ACC112 (cell line): ENCODE measurements around the gene NALCN.

Experiments used
- H2AFZ ChIP-seq: fragments of 200-600 bp; sonication (generic); one replicate; pipeline ENCODE4 v1.6.0; 2017; ENCODE audit warnings: antibody characterized with exemption, low read length; ENCODE audit not compliant: unreplicated experiment
- H3K27ac ChIP-seq: fragments of 200-600 bp; sonication (generic); 2 replicates; pipeline ENCODE4 v1.5.1; 2014; ENCODE audit warnings: low read depth, mild to moderate bottlenecking, antibody characterized with exemption, low read length, moderate library complexity
- H3K27me3 ChIP-seq: fragments of 200-600 bp; sonication (generic); 2 replicates; pipeline ENCODE4 v1.6.1; 2014; ENCODE audit warnings: mild to moderate bottlenecking, antibody characterized with exemption, low read length, moderate library complexity, mixed read lengths; ENCODE audit not compliant: insufficient read depth
- H3K36me3 ChIP-seq: fragments of 200-600 bp; sonication (generic); 2 replicates; pipeline ENCODE4 v1.6.1; 2016; ENCODE audit warnings: mild to moderate bottlenecking, antibody characterized with exemption, low read length, moderate library complexity, mixed read lengths; ENCODE audit not compliant: insufficient read depth
- H3K4me1 ChIP-seq: fragments of 200-600 bp; sonication (generic); one replicate; pipeline ENCODE4 v1.6.1; 2016; ENCODE audit warnings: low read length, mixed read lengths; ENCODE audit not compliant: insufficient read depth, unreplicated experiment, control insufficient read depth
- H3K4me3 ChIP-seq: fragments of 200-600 bp; sonication (generic); 2 replicates; pipeline ENCODE4 v1.5.1; 2014; ENCODE audit warnings: mild to moderate bottlenecking, low read depth, low read length
- H3K79me2 ChIP-seq: fragments of 200-600 bp; sonication (generic); one replicate; pipeline ENCODE4 v1.6.0; 2016; ENCODE audit warnings: low read length; ENCODE audit not compliant: control insufficient read depth, unreplicated experiment, insufficient read depth

NALCN gene

DNA sequence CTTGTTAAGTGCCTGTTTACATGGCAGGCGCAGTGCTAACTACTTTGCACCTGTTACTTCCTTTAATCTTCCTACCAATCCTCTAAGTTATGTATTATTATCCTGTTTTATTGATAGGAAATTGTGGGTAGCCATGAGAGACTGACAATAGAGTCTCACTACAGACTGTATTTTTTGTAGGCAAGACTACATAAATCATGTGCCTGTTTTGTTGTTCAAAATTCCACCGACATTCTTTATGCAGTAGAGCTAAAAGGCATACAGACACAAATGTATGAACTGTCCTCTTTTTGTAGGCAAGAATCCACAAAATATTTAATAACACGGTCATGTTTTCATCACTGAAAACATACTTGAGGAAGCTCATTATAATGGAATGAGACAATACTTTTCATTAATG is 205.5 kb downstream of the NALCN start:
- Histone ChIP-seq H3K27ac (peak overlapping the region; percentile 60), H3K4me3 (no peak overlapping the region), H3K4me1 (peaks cover 24% of the 10 kb centered on the region), H3K36me3 (no peaks in the 10 kb centered on the region), H2AFZ (no peak overlapping the region), H3K27me3 (no peaks in the 10 kb centered on the region), H3K79me2 (no peaks in the 10 kb centered on the region)

DNA sequence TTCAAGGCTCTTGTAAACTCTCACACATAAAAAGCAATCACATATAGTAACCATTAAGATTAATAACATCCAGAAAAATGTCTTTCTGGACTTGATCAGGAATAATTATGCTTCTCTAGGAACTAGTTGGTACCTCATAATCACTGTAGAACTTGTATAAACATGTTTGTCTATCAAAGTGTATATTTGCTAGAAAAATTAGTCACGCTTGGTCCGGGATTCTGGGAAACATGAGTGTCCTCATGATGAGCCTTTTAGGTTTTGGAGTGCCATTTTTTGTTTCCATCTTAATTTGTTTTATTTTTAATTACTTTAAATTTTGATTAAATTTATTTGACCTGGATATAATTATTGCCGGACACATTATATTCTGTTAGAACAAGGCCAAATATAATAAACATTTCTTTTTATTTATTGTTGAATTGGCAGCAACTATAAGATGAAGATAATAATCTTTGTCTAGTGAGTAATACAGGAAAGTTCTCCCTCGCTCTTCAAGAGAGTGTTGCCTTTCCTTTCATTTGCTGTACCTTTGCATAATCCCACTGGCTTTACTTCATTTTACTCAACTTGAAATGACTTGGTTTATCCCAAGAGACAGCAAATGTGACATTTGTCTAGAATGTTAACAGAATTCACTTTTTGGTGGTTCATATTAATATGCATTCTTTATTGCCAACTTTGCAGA is 207.0 kb downstream of the NALCN start:
- H3K36me3 ChIP-seq, result no peaks in the 10 kb centered on the region
- no peak overlapping the region for H3K4me3 ChIP-seq
- H3K4me1 ChIP-seq, result peaks cover 26% of the 10 kb centered on the region
- no peaks in the 10 kb centered on the region for H3K27me3 ChIP-seq
- no peak overlapping the region for H3K27ac ChIP-seq
- no peaks in the 10 kb centered on the region for H3K79me2 ChIP-seq
- H2AFZ ChIP-seq, result no peak overlapping the region

DNA sequence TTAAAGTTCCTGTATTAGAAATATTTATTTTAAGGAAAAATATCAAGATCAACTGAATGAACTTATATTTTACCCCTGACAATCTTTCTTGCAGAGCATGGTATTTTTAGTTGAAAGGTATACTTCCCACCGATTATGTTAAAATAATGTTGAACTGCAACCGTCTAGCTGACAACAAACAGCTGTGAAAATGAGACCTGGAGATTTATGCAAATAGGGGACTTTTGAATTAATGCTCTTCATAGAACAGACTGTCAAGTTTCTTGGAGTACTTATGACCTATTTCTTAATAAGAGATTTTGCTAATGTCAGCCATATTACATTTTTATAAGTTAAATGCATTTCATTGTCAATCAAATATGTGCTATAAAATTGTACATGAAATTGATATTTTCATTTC is 210.9 kb downstream of the NALCN start:
- Histone ChIP-seq H3K27me3 (no peaks in the 10 kb centered on the region), H3K36me3 (no peaks in the 10 kb centered on the region), H3K79me2 (no peaks in the 10 kb centered on the region), H3K27ac (no peak overlapping the region), H3K4me3 (no peak overlapping the region), H2AFZ (peak overlapping the region; percentile 32), H3K4me1 (peaks cover 17% of the 10 kb centered on the region)

DNA sequence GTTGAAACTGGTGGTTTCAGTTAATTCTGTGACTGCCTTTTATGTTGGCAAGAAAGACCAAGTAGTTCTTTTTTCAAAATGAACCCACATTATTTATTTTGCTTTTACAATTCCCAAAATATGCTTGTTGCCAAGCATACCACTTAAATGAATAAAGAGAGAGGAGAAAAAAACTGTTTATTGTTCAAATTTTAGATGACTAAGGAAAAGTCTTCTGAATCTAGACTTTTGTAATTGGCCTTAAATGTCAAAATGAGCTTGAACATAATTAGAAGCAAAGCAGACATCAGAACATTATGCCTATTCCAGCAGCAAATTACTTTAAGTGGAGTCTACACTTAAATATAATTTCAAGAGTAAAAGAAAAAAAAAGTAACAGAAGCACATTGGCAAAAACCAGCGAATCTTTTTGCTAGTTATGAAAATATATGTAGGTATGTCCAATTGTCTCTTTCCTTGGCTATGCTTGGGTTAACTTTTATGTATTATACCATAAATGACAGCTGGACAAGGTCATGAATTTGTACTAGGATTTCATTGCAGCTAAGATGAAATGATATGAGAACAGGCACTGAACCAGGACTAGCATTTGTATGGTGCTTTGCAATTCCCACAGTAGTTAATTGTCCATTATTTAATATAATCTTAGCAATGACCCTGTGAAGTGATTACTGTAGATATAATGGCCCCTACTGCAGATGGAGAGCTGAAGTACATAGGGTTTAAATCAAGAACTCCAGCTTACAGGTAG is 211.9 kb downstream of the NALCN start:
- peaks cover 9% of the 10 kb centered on the region for H3K4me1 ChIP-seq
- H2AFZ ChIP-seq, result no peak overlapping the region
- no peaks in the 10 kb centered on the region for H3K27me3 ChIP-seq
- no peaks in the 10 kb centered on the region for H3K36me3 ChIP-seq
- no peak overlapping the region for H3K27ac ChIP-seq
- no peak overlapping the region for H3K4me3 ChIP-seq
- H3K79me2 ChIP-seq, result no peaks in the 10 kb centered on the region

DNA sequence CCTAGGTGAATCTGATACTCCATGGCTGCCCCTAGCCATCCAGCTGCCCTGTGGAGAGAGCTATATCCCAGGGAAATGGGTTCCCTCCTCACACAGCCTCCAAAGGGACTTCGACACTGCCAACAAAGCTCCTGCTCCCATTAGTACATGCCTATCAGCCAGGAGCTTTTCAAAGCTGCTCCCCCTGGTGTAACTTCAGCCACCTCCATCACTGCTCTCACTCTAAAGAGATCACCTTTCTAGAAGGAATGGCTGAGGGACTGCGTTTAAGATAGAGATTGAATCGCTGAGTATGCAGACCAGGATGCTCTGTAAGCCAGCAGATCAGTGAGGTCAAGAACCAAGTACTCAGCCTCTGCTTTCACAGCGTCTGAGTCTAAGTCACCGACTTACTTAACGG is 213.7 kb downstream of the NALCN start:
- Histone ChIP-seq H3K4me3 (no peak overlapping the region), H3K27ac (no peak overlapping the region), H3K79me2 (no peaks in the 10 kb centered on the region), H3K36me3 (no peaks in the 10 kb centered on the region), H3K27me3 (no peaks in the 10 kb centered on the region), H2AFZ (no peak overlapping the region), H3K4me1 (peaks cover 9% of the 10 kb centered on the region)

DNA sequence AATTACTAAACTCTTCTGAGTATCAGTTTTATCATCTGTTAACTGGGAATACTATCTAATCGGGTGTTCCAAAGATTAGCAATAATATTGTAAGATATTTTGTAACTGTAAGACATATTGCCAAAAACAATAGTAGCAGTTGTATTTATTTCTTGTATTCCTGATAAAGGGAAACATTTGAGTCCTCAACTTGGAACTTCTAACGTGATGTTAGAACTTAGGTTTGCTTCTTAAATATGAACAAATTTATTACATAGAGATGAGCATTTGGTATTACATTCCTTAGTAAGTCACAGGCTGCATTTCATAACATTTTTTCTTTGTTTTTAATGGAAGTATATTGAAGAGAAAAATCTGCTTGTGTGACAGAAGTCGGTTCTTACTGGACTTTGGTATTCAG is 225.3 kb downstream of the NALCN start:
- Histone ChIP-seq H3K36me3 (no peaks in the 10 kb centered on the region), H3K79me2 (no peaks in the 10 kb centered on the region), H3K27me3 (no peaks in the 10 kb centered on the region), H3K4me3 (no peak overlapping the region), H3K4me1 (no peaks in the 10 kb centered on the region), H2AFZ (no peak overlapping the region), H3K27ac (no peak overlapping the region)

DNA sequence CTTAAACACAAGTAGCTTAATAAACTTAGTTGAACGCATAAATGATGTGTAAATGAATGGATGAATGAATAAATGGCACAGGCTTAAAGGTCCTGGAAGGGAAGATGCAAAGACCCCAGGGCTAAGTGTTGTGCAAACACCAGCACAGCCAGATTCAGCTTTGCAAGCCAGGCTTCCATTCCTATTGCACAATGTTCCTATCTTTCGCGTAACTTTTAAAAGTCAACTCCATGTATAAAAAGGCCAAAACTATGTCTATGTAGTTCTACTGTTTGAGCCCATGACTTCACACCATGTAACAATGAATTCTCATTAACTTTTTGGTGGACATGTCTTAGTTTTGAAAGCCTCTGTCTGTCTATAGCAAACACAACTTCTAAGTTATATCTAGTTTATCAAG is 226.0 kb downstream of the NALCN start:
- Histone ChIP-seq H2AFZ (no peak overlapping the region), H3K36me3 (no peaks in the 10 kb centered on the region), H3K27me3 (no peaks in the 10 kb centered on the region), H3K4me3 (no peak overlapping the region), H3K4me1 (no peaks in the 10 kb centered on the region), H3K27ac (no peak overlapping the region), H3K79me2 (no peaks in the 10 kb centered on the region)

DNA sequence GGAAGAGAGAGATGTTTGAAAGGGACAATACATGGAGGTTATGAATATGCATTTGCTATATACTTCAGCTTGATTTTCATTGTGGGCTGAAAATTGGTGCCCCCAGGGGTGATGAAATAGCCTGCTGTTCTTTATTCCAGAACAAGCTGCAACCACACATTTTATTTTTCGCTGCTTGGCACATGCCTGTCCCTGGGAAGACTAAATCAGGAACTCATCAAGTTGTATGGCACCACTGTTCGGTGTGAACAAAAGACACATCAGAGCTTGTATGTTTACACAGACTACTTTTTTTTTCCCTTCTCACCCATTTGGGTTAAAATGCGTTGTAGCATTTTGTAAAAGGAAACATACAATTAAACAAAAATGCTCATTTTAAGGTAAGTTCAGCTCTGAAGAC is 230.7 kb downstream of the NALCN start:
- Histone ChIP-seq H3K4me3 (no peak overlapping the region), H3K36me3 (no peaks in the 10 kb centered on the region), H3K79me2 (no peaks in the 10 kb centered on the region), H2AFZ (no peak overlapping the region), H3K27me3 (no peaks in the 10 kb centered on the region), H3K4me1 (peaks cover 4% of the 10 kb centered on the region), H3K27ac (no peak overlapping the region)

DNA sequence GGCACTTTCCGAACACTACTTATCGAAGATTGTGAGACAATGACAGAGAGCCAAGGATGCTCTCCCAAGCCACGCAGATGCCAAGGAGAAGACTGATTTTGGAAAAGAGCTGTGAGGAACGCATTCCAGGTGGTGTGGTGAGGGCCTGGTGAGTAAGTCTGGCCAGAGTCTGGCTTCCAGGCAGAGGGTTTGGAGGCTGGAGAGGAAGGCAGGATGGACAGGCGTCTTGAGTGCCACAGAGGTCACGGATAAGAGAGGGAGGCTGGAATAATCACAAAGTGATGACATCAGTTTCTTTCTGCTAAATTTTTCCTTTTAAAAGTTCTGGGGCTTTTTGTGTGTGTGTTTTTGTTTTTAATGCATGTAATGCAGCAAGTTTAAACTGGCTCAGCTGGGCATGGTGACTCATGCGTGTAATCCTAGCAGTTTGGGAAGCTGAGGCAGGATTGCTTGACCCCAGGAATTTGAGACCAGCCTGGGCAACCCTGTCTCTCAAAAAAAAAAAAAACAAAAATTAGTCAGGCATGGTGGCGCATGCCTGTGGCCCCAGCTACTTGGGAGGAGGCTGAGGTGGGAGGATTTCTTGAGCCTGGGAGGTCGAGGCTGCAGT is 235.1 kb downstream of the NALCN start:
- H2AFZ ChIP-seq, result no peak overlapping the region
- no peaks in the 10 kb centered on the region for H3K36me3 ChIP-seq
- H3K79me2 ChIP-seq, result no peaks in the 10 kb centered on the region
- no peaks in the 10 kb centered on the region for H3K27me3 ChIP-seq
- peaks cover 4% of the 10 kb centered on the region for H3K4me1 ChIP-seq
- no peak overlapping the region for H3K4me3 ChIP-seq
- H3K27ac ChIP-seq, result no peak overlapping the region

DNA sequence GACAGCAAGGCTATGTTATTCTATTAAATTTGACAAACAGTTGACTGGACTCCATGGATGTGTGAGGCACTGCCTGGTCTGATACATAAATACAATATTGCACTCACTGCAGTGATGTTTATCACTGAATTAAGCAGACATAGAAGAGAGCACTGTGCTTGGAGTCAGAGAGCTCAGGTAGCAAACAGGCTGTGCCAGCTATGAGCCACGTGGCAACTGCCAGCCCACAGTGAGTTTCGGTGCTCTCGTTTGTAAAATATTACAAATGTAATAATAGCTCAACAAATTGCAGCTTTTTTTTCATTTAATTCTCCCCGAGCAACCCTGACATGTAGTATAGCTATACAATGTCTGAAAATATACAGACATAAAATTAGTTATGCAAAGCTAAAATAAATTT is 237.3 kb downstream of the NALCN start:
- no peaks in the 10 kb centered on the region for H3K36me3 ChIP-seq
- no peak overlapping the region for H2AFZ ChIP-seq
- H3K4me1 ChIP-seq, result peaks cover 4% of the 10 kb centered on the region
- H3K4me3 ChIP-seq, result no peak overlapping the region
- H3K27me3 ChIP-seq, result no peaks in the 10 kb centered on the region
- H3K79me2 ChIP-seq, result no peaks in the 10 kb centered on the region
- no peak overlapping the region for H3K27ac ChIP-seq

DNA sequence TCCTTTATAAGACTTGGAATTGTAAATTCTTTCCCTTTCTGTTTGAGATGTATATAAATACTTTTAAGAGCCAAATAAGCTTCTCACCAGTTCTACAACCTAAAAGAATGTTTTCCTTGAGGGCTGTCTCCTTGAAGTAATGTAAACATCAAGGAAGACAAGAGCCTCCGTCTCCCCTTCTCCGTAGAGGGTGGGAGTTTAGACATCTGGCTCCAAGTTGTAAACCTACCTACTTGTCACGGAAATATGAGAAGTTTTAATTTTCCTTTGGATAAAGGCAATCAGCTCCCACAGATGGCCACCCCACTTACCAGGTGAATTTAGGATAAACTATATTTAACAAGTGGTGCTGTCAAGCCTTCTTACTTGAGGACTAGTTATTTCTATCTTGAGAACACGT is 237.9 kb downstream of the NALCN start:
- no peak overlapping the region for H3K27ac ChIP-seq
- no peaks in the 10 kb centered on the region for H3K27me3 ChIP-seq
- no peaks in the 10 kb centered on the region for H3K36me3 ChIP-seq
- H3K4me3 ChIP-seq, result no peak overlapping the region
- H2AFZ ChIP-seq, result no peak overlapping the region
- H3K4me1 ChIP-seq, result peaks cover 4% of the 10 kb centered on the region
- no peaks in the 10 kb centered on the region for H3K79me2 ChIP-seq
